ENCODE measurements around the gene NTM.

- TF ChIP-seq POLR2A (IDR thresholded peaks at IDR 0.05), result no peak
- no peak for TF ChIP-seq CTCF (IDR thresholded peaks at IDR 0.05)
Observed at GRCh38 chr11:132127900-132128288, 757.5 kb downstream of the NTM start.

Measured in breast epithelium (tissue), 3 donors.